ENCODE measurements around the gene RIMBP2.

GRCh38 chr12:130743606-130744005 lies 27.5 kb upstream of the RIMBP2 start:
- TF ChIP-seq, protein P1, sequence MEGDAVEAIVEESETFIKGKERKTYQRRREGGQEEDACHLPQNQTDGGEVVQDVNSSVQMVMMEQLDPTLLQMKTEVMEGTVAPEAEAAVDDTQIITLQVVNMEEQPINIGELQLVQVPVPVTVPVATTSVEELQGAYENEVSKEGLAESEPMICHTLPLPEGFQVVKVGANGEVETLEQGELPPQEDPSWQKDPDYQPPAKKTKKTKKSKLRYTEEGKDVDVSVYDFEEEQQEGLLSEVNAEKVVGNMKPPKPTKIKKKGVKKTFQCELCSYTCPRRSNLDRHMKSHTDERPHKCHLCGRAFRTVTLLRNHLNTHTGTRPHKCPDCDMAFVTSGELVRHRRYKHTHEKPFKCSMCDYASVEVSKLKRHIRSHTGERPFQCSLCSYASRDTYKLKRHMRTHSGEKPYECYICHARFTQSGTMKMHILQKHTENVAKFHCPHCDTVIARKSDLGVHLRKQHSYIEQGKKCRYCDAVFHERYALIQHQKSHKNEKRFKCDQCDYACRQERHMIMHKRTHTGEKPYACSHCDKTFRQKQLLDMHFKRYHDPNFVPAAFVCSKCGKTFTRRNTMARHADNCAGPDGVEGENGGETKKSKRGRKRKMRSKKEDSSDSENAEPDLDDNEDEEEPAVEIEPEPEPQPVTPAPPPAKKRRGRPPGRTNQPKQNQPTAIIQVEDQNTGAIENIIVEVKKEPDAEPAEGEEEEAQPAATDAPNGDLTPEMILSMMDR (IDR thresholded peaks at IDR 0.05; ENCODE audit: low read length) = no peak
- no peak for TF ChIP-seq EZH2 (IDR thresholded peaks at IDR 0.05; ENCODE audit: borderline replicate concordance, low read length)
